BE2C (cell line): ENCODE data around the gene C1QA. TPM values are rescaled to one million over a fixed set of nuclear protein-coding genes. Genes with fewer than 3 reads are reported as not detected.

ENCODE experiments used
- DNase-seq: peaks from one replicate; pipeline ENCODE4 v3.0.0-alpha.2; 2020
- H3K27me3 ChIP-seq: fragments of 250-450 bp; sonication (Bioruptor Pico); 2 replicates; pipeline ENCODE4 v1.5.1; 2020; ENCODE audit warnings: mild to moderate bottlenecking
- H3K36me3 ChIP-seq: fragments of 250-450 bp; sonication (Bioruptor Pico); 2 replicates; pipeline ENCODE4 v1.5.1; 2020; ENCODE audit warnings: mild to moderate bottlenecking
- H3K4me1 ChIP-seq: fragments of 250-450 bp; sonication (Bioruptor Pico); 2 replicates; pipeline ENCODE4 v1.5.1; 2020
- H3K4me3 ChIP-seq: 2 replicates; pipeline ENCODE4 v1.5.1; 2011; ENCODE audit warnings: low read depth, low read length
- H3K9me3 ChIP-seq: fragments of 250-450 bp; sonication (Bioruptor Pico); 2 replicates; pipeline ENCODE4 v1.5.1; 2020
- polyA plus RNA-seq: library from polyadenylated mRNA; unstranded; fragments of >200 nt; gene quantifications from one replicate; pipeline ENCODE4 v1.2.1, GENCODE V29; 2012; ENCODE audit warnings: low read depth, missing spikeins; ENCODE audit not compliant: insufficient read length, insufficient read depth
- TF ChIP-seq, protein P1 (sequence below): IDR thresholded peaks from 2 replicates; pipeline ENCODE4 v1.5.1; 2012; ENCODE audit warnings: mild to moderate bottlenecking, low read depth, low read length

The C1QA gene, protein sequence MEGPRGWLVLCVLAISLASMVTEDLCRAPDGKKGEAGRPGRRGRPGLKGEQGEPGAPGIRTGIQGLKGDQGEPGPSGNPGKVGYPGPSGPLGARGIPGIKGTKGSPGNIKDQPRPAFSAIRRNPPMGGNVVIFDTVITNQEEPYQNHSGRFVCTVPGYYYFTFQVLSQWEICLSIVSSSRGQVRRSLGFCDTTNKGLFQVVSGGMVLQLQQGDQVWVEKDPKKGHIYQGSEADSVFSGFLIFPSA
- not detected for polyA plus RNA-seq

DNA sequence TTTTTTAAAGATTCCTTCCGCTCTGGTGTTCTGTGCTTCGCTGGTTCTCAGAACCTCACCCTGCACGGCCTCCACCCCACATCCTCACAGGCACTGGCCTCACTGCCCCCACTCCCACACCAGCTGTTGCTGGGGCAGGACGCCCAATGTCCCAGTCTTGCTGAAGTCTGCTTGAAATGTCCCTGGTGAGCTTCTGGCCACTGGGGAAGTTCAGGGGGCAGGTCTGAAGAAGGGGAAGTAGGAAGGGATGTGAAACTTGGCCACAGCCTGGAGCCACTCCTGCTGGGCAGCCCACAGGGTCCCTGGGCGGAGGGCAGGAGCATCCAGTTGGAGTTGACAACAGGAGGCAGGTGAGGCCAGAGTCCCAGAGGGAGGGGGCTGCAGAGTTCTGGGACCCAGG lies at the start of gene C1QA:
TSS of gene C1QA (plus strand) at position 276 of the 400 bp plus-strand sequence. CDS start 989 bp downstream, outside the sequence.
- DNase-seq = no peak

DNA sequence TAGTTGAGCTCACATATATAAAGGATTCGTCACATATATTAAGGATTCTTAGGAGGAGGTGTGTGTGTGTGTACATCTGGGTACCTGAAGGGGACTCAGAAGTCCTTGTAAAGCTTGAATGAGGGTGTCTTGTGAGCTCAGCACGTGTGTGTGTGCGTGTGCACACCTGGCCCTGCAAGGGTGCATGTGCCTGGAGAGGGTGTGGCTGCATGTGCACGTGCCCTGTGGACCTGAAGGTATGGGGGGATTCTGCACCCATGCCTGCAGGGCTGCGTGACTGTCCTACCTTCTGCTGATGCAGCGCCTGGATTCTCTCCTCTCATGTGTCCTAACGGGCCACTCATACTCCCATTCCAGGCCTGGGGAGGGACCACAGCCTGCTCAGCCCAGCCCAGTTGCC lies 49.2 kb upstream of the C1QA start:
- H3K36me3 ChIP-seq = no peaks in the 10 kb centered on the region
- peaks cover 20% of the 10 kb centered on the region for H3K4me1 ChIP-seq
- no peak for DNase-seq
- TF ChIP-seq, protein P1, sequence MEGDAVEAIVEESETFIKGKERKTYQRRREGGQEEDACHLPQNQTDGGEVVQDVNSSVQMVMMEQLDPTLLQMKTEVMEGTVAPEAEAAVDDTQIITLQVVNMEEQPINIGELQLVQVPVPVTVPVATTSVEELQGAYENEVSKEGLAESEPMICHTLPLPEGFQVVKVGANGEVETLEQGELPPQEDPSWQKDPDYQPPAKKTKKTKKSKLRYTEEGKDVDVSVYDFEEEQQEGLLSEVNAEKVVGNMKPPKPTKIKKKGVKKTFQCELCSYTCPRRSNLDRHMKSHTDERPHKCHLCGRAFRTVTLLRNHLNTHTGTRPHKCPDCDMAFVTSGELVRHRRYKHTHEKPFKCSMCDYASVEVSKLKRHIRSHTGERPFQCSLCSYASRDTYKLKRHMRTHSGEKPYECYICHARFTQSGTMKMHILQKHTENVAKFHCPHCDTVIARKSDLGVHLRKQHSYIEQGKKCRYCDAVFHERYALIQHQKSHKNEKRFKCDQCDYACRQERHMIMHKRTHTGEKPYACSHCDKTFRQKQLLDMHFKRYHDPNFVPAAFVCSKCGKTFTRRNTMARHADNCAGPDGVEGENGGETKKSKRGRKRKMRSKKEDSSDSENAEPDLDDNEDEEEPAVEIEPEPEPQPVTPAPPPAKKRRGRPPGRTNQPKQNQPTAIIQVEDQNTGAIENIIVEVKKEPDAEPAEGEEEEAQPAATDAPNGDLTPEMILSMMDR = no peak
- no peak overlapping the region for H3K4me3 ChIP-seq
- H3K27me3 ChIP-seq = no peaks in the 10 kb centered on the region
- H3K9me3 ChIP-seq = no peaks in the 10 kb centered on the region

More for the DNA sequence above, at the start of gene C1QA:
- Histone ChIP-seq H3K4me3 (no peak within 1 kb of the TSS), H3K9me3 (no peaks in the 10 kb centered on the region), H3K36me3 (no peaks in the 10 kb centered on the region), H3K27me3 (no peaks in the 10 kb centered on the region), H3K4me1 (no peaks in the 10 kb centered on the region)
- TF ChIP-seq, protein P1 = no peak

DNA sequence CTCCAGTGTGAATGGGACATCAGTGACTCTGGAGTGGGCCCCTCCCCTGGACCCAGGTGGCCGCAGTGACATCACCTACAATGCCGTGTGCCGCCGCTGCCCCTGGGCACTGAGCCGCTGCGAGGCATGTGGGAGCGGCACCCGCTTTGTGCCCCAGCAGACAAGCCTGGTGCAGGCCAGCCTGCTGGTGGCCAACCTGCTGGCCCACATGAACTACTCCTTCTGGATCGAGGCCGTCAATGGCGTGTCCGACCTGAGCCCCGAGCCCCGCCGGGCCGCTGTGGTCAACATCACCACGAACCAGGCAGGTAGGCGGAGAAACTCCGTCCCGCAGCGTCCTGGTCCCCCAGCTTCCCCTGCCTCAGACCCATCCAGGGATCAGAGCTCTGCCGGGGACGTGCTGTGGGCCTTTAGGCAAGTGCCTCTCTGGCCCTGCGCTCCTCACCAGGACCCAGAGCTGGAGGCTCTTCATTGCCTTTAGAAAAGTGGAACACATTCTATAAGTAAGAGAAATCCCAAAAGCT lies 47.5 kb upstream of the C1QA start:
- no peaks in the 10 kb centered on the region for H3K36me3 ChIP-seq
- no peaks in the 10 kb centered on the region for H3K27me3 ChIP-seq
- TF ChIP-seq, protein P1 = no peak
- H3K4me1 ChIP-seq = peaks cover 6% of the 10 kb centered on the region; the same call in 1 of the 2 replicates
- H3K9me3 ChIP-seq = no peaks in the 10 kb centered on the region
- H3K4me3 ChIP-seq = no peak overlapping the region
- DNase-seq = no peak

DNA sequence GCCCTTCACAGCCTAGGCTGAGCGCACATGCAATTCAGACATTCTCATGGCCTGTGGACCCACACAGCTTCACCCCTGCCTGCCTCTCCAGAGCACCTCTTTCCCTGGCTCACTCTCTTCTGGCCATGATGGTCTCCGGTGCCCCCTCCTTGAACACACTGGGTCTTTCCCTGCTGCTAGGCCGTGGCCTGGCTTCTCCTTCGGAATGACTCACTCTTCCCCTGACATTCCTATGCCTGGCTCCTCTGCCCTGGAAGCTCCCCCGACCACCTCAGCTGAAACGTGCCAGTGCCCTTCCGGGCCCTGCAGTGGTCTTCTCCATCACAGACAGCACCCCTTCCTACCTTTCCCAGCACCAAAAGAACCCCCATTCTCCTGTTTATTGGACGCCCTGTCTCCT lies 44.9 kb upstream of the C1QA start:
- Histone ChIP-seq H3K27me3 (no peaks in the 10 kb centered on the region), H3K4me1 (no peaks in the 10 kb centered on the region), H3K9me3 (no peaks in the 10 kb centered on the region), H3K4me3 (no peak overlapping the region), H3K36me3 (no peaks in the 10 kb centered on the region)
- TF ChIP-seq, protein P1 = no peak
- no peak for DNase-seq

DNA sequence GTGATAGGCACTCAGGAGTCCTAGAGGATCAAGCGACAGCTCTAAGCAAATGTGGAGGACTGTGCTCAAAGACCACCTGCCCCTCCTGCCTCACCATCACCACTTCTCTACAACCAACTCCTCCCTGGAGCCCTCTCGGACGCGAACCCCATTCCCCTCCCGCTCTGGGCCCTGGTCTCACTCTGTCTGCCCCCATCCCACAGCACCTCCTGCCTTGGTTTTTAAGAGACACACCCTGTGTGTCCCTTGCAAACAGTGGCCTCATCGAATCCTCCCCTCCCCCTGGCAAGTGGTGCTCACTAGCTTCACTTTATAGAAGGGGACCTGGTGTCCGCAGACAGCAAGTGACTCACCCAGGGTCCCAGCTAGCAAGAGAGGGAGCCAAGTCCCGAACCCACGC lies 44.4 kb upstream of the C1QA start:
- Histone ChIP-seq H3K4me3 (no peak overlapping the region), H3K36me3 (no peaks in the 10 kb centered on the region), H3K9me3 (no peaks in the 10 kb centered on the region), H3K27me3 (no peaks in the 10 kb centered on the region), H3K4me1 (no peaks in the 10 kb centered on the region)
- TF ChIP-seq, protein P1 = no peak
- no peak for DNase-seq
